ENCODE results near the gene SLC9A3.

DNA sequence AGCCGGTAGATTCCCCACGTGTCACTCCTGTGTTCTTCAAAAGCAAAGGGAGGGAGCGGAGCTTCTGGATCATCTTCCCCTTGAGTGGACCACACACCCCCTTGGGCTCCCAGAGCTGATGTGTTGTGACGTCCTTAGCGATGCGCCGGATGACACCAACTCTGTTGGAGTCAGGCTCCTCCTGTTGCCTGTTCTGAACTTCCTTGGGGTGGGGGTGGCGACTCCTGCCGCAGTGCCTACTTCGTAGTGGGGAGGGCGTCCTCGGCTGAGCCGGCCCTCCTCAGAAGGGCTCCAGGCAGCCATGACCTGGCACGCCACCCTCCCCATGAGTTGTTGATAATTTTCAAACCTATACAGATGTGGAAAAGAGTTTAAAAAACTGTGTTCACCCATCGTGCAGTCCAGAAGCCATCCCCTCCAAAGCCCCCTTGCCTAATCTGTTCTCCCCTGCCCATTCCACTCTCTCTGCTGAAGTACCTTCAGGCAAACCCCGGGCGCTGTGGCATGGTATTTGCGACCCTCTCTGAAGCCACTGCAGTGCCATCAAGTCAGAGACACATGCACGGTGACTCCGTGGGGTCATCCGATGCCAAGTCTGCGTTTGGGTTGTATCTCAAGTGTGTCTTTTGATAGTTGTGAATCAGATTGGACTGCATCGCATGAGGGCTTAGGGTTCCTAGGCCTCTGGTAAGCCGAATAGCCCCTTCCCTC lies 64.5 kb downstream of the SLC9A3 start:
- TF ChIP-seq CTCF (IDR thresholded peaks at IDR 0.05) (no peak), POLR2AphosphoS5 (IDR thresholded peaks at IDR 0.05) (no peak), POLR2A (IDR thresholded peaks at IDR 0.05) (no peak)
